Colon (tissue), 2 donors: Measurements from ENCODE around the gene PDGFA.

Source experiments
- FAIRE-seq: peaks from 2 replicates; lab custom pipeline; 2012; peaks lifted over from hg19 to GRCh38; lab: Jason Lieb, UNC
- donor health status: control.
- donor health status: control.

Gene PDGFA

GRCh38 chr7:459584-460373, 59.9 kb downstream of the PDGFA start:
- FAIRE-seq = no peak

DNA sequence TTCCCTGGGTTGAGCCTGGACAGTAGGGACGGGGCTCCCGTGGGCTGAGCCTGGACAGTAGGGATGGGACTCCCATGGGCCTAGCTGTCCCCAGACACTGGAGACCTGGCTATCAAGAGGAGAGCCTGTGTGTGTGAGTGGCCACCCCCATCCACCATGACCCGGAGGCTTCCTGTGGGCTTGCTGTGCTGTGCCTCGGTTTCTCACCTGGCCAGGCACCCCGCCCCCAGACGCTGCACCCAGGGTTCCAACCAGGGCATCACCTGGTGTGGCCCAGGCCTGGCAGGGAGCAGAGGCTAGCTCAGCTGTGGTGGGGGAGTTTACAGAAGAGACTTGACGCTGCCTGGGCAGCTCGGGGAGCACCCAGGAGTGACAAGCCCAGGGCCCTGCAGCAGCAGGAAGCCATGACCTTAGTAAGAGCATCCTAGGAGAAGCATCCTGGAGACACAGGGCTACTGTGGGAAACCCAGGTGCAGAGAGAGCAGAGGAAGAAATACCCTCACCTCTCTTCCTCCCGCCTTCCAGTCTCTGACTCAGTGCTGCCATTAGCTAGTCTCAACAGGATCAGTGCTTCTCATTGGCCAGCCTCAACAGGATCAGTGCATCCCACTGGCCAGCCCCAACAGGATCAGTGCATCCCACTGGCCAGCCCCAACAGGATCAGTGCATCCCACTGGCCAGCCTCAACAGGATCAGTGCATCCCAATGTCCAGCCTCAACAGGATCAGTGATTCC, 61.0 kb downstream of the PDGFA start:
- no peak for FAIRE-seq

GRCh38 chr7:457814-458510, 61.7 kb downstream of the PDGFA start:
- FAIRE-seq = no peak

GRCh38 chr7:455110-455928, 64.3 kb downstream of the PDGFA start:
- no peak for FAIRE-seq

- no peak for FAIRE-seq
Observed at GRCh38 chr7:454356-455109, 65.1 kb downstream of the PDGFA start.

DNA sequence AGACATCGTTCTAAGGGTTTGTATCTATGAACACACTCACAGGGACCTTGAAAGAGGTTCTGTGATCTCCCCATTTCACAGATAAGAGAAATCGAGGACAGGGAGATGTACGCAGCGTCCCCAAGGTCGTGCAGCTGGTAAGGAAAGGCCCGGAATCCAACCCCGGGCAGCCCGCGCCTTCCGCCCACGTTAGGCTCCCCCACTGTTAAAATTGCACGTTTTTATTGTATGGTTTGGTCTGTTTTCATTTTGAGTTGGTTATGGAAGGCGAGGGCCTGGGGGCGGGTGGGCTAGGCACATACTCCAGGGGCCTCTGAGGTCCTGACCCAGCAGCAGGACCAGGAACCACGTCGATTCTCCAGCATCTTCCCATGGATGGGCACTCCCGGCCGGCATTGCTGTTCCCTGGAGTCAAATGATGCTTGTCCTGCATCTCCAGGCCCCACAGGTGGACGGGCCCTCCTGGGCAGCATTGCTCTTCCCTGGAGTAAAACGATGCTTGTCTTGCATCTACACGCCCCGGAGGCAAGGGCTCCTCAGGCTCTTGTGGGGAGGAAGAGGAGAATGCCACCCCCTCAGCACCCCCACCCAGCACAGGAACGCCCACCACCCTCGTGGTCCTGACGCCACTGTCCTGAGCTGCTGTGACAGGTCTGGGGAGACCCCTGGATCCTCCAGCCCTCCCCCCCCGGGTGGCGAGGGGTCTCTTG, 65.9 kb downstream of the PDGFA start:
- FAIRE-seq = no peak

GRCh38 chr7:452791-453455, 66.7 kb downstream of the PDGFA start:
- FAIRE-seq = no peak

DNA sequence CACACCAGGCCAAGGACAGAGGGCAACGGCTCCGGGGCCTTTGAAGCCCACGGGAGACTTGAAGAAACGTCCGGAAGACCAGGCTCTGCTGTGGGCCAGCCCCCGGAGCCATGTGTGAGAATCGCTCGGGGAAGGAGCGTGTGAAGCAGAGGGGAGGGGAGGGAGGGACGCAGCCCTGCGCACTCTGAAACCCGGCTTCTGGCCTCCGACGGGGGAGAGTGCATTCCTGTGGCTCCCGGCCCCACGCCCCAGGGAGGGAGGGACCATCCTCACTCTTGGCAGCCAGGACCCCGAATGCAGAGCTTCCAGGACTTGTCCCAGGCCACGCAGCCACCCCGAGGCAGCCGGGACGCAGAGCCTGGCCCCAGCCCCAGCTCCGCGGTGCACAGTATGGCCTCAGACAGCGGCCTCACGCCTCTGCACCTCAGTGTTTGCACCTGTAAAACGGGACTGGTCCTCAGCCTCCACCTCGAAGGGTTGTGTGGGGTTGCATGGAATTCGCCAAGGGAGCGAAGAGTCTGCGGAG, 67.4 kb downstream of the PDGFA start:
- no peak for FAIRE-seq

- FAIRE-seq = no peak
Observed at GRCh38 chr7:451255-452225, 68.1 kb downstream of the PDGFA start.

DNA sequence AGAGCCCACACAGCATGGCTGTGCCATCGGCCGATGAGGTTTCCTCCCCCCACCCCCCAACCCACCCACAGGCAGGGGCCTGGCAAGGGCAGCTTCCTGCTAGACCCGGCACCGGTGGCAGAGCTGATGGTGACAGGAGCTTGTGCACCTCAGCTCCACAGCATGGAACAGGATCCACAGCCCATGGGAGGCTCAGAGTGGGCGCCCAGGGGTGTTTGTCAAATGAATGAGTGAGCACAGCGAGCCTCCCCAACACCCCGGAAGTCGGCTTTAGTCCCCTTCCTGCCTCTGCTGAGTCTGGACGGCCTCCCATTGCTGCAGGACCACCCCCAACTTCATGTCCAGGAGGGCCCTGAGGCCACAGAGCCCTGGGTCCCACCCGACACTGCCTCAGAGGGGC, 68.9 kb downstream of the PDGFA start:
- no peak for FAIRE-seq

DNA sequence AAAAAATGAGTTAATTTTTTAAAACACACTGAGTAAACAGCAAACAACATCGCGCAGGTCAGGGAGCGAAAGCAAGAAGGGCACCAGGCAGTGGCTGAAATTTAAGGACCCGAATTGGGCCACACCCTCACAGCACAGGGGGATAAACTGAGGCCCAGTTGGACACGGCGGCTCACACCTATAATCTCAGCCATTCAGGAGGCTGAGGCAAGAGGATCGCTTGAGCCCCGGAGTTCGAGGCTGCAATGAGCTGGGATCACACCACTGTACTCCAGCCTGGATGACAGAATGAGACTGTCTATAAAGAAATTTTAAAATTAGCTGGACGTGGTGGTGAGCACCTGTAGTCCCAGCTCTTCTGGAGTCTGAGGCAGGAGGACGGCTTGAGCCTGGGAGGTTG, 69.6 kb downstream of the PDGFA start:
- no peak for FAIRE-seq

GRCh38 chr7:449324-450019, 70.2 kb downstream of the PDGFA start:
- FAIRE-seq = no peak

- FAIRE-seq = no peak
Observed at GRCh38 chr7:447523-447922, 72.1 kb downstream of the PDGFA start.
